Measurements from ENCODE around the gene ZNF592.

The ZNF592 gene

DNA sequence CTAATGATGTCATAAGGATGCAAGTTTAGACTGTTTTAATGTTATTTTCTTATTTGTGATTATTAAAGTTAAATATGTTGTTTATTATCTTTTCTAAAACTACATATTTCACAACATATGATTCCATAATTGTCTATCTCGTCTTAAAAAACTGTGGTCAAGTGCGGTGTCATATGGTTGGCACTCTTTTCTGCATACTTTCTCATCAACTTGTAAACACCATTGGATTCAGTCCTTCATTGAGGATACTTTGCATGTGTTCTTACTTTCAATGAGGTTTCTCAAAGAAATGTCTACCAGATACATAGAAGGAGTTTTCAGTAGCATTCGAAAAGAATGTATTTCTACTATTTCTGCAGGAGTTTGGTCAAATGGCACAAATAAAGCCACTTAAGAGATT lies 46.8 kb downstream of the ZNF592 start:
- Histone ChIP-seq H3K9me3 (ENCODE audit: control insufficient read depth, low read length) (no peaks in the 10 kb centered on the region), H3K36me3 (ENCODE audit: control insufficient read depth, insufficient read depth, low read length) (peaks cover 84% of the 10 kb centered on the region), H3K4me1 (ENCODE audit: control insufficient read depth, insufficient read depth, low read length, poor library complexity, severe bottlenecking) (no peaks in the 10 kb centered on the region), H3K4me3 (ENCODE audit: extremely low read depth, insufficient read depth, low read length, poor library complexity, severe bottlenecking) (no peak overlapping the region), H3K27ac (ENCODE audit: low read depth, low read length, severe bottlenecking) (no peak overlapping the region)
- 100% methylated on average over 2 of the region's 3 CpGs for WGBS, 2 experiments (ENCODE audit: insufficient coverage in 2 of 2)

DNA sequence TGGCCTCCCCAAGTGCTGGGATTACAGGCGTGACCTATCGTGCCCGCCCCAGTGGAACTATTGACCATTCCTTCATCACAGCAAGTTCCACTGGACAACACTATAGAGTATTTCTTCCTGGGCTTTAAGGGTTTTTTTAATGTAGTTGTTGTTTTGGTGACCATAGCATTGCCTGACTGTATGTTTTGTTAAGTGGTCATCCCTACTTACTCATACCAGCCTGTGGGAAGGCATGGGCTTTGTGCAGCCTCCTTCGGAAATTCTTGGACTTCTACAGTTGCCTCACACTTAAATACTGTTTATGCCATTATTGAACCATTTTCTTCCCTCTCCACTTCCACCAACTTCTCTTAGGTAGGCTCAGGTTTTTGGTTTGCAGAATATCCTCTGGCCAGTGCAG lies 48.8 kb downstream of the ZNF592 start:
- 72 to 100% methylated on average over 1 to 2 of the region's 4 CpGs for WGBS, 2 experiments (ENCODE audit: insufficient coverage in 2 of 2)
- Histone ChIP-seq H3K36me3 (ENCODE audit: control insufficient read depth, insufficient read depth, low read length) (peaks cover 83% of the 10 kb centered on the region), H3K27ac (ENCODE audit: low read depth, low read length, severe bottlenecking) (no peak overlapping the region)

GRCh38 chr15:84797801-84798200 lies 49.4 kb downstream of the ZNF592 start:
- H3K36me3 ChIP-seq (ENCODE audit: control insufficient read depth, insufficient read depth, low read length) = peaks cover 82% of the 10 kb centered on the region
- H3K9me3 ChIP-seq (ENCODE audit: control insufficient read depth, low read length) = no peaks in the 10 kb centered on the region
- H3K4me3 ChIP-seq (ENCODE audit: extremely low read depth, insufficient read depth, low read length, poor library complexity, severe bottlenecking) = no peak overlapping the region
- H3K4me1 ChIP-seq (ENCODE audit: control insufficient read depth, insufficient read depth, low read length, poor library complexity, severe bottlenecking) = no peaks in the 10 kb centered on the region
- H3K27ac ChIP-seq (ENCODE audit: low read depth, low read length, severe bottlenecking) = no peak overlapping the region
- 89 to 94% methylated on average over 3 of the region's 3 CpGs for WGBS, 2 experiments (ENCODE audit: insufficient coverage in 2 of 2)

More for the DNA sequence above, 48.8 kb downstream of the ZNF592 start:
- no peaks in the 10 kb centered on the region for H3K9me3 ChIP-seq (ENCODE audit: control insufficient read depth, low read length)
- H3K4me1 ChIP-seq (ENCODE audit: control insufficient read depth, insufficient read depth, low read length, poor library complexity, severe bottlenecking) = no peaks in the 10 kb centered on the region
- no peak overlapping the region for H3K4me3 ChIP-seq (ENCODE audit: extremely low read depth, insufficient read depth, low read length, poor library complexity, severe bottlenecking)

DNA sequence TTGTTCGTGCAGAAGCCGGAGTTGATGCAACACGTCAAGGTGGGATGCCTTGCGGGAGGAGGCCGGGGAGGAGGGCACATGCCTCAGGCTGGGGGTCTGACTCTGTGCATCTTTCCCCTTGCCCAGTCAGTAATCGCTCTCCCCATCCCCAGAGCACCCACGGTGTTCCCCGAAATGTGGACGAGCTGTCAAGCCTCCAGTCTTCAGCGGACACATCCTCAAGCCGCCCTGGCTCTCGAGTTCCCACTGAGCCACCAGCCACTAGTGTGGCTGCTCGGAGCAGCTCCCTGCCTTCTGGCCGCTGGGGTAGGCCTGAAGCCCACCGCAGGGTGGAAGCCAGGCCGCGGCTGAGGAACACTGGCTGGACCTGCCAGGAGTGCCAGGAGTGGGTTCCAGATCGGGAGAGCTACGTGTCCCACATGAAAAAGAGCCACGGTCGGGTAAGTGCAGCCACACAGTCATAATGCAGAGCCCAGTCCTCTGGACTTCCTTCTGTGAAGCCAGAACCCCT lies 50.1 kb downstream of the ZNF592 start:
- H3K27ac ChIP-seq (ENCODE audit: low read depth, low read length, severe bottlenecking) = no peak overlapping the region
- 97 to 99% methylated on average over 21 of the region's 21 CpGs for WGBS, 2 experiments (ENCODE audit: insufficient coverage in 2 of 2)
- H3K4me3 ChIP-seq (ENCODE audit: extremely low read depth, insufficient read depth, low read length, poor library complexity, severe bottlenecking) = no peak overlapping the region
- no peaks in the 10 kb centered on the region for H3K4me1 ChIP-seq (ENCODE audit: control insufficient read depth, insufficient read depth, low read length, poor library complexity, severe bottlenecking)
- no peaks in the 10 kb centered on the region for H3K9me3 ChIP-seq (ENCODE audit: control insufficient read depth, low read length)
- H3K36me3 ChIP-seq (ENCODE audit: control insufficient read depth, insufficient read depth, low read length) = peaks cover 80% of the 10 kb centered on the region

- WGBS, 2 experiments (ENCODE audit: insufficient coverage in 2 of 2) = 95 to 97% methylated on average over 7 to 9 of the region's 10 CpGs
- Histone ChIP-seq H3K4me1 (ENCODE audit: control insufficient read depth, insufficient read depth, low read length, poor library complexity, severe bottlenecking) (no peaks in the 10 kb centered on the region), H3K27ac (ENCODE audit: low read depth, low read length, severe bottlenecking) (no peak overlapping the region), H3K36me3 (ENCODE audit: control insufficient read depth, insufficient read depth, low read length) (peaks cover 81% of the 10 kb centered on the region), H3K4me3 (ENCODE audit: extremely low read depth, insufficient read depth, low read length, poor library complexity, severe bottlenecking) (no peak overlapping the region), H3K9me3 (ENCODE audit: control insufficient read depth, low read length) (no peaks in the 10 kb centered on the region)
Observed at GRCh38 chr15:84799511-84800187, 51.3 kb downstream of the ZNF592 start.

DNA sequence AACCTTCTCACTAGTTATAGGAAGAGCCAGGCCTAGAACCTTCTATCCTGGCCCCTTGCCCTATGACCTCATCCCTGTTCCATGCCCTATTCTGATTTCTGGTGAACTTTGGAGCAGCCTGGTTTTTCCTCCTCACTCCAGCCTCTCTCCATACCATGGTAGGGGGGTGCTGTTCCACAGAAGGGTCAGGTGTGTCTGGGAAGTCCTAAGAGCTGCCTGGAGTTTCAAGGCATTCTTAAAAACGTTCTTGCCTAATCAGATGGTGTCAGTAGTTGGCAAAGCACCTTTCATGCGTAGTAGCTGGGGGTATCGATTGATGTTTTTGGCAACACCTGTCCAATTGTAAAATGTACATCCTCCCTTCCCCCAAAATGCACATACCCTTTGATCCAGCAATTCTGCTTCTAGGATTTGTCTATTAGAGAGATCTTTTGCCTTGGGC lies 52.0 kb downstream of the ZNF592 start:
- H3K9me3 ChIP-seq (ENCODE audit: control insufficient read depth, low read length) = no peaks in the 10 kb centered on the region
- no peak overlapping the region for H3K4me3 ChIP-seq (ENCODE audit: extremely low read depth, insufficient read depth, low read length, poor library complexity, severe bottlenecking)
- no peaks in the 10 kb centered on the region for H3K4me1 ChIP-seq (ENCODE audit: control insufficient read depth, insufficient read depth, low read length, poor library complexity, severe bottlenecking)
- WGBS, 2 experiments (ENCODE audit: insufficient coverage in 2 of 2) = 100% methylated on average over 2 to 3 of the region's 3 CpGs
- peaks cover 85% of the 10 kb centered on the region for H3K36me3 ChIP-seq (ENCODE audit: control insufficient read depth, insufficient read depth, low read length)
- no peak overlapping the region for H3K27ac ChIP-seq (ENCODE audit: low read depth, low read length, severe bottlenecking)

- peaks cover 73% of the 10 kb centered on the region for H3K36me3 ChIP-seq (ENCODE audit: control insufficient read depth, insufficient read depth, low read length)
Observed at GRCh38 chr15:84804005-84804900, 55.9 kb downstream of the ZNF592 start.

DNA sequence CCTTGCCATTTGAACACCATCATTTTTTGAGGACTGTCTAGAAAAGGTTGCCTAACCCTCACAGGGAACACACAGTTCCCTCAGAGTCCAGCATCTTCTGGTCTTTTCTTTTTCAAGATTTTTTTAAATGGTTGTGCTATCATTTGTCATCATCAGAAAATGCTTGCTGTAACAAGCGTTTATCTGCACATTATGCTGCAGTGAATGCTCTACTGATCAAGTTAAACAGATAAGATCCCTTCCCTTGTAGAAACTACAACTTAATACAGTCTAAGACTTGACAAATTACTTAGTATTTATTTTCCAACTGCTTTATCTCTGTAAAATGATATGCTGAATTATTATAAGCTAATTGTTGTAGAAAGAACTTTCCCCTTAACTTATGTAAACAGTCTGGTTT lies 56.8 kb downstream of the ZNF592 start:
- no peaks in the 10 kb centered on the region for H3K4me1 ChIP-seq (ENCODE audit: control insufficient read depth, insufficient read depth, low read length, poor library complexity, severe bottlenecking)
- peaks cover 63% of the 10 kb centered on the region for H3K36me3 ChIP-seq (ENCODE audit: control insufficient read depth, insufficient read depth, low read length)
- 100% methylated on average over 1 of the region's 1 CpG; no CpG with 5 or more reads in 1 of the 2 experiments for WGBS, 2 experiments (ENCODE audit: insufficient coverage in 2 of 2)
- H3K27ac ChIP-seq (ENCODE audit: low read depth, low read length, severe bottlenecking) = no peak overlapping the region
- no peaks in the 10 kb centered on the region for H3K9me3 ChIP-seq (ENCODE audit: control insufficient read depth, low read length)
- H3K4me3 ChIP-seq (ENCODE audit: extremely low read depth, insufficient read depth, low read length, poor library complexity, severe bottlenecking) = no peak overlapping the region

More at GRCh38 chr15:84804005-84804900, 55.9 kb downstream of the ZNF592 start:
- H3K27ac ChIP-seq (ENCODE audit: low read depth, low read length, severe bottlenecking) = no peak overlapping the region
- H3K9me3 ChIP-seq (ENCODE audit: control insufficient read depth, low read length) = no peaks in the 10 kb centered on the region
- WGBS, 2 experiments (ENCODE audit: insufficient coverage in 2 of 2) = 100% methylated on average over 2 to 4 of the region's 4 CpGs
- no peak overlapping the region for H3K4me3 ChIP-seq (ENCODE audit: extremely low read depth, insufficient read depth, low read length, poor library complexity, severe bottlenecking)
- H3K4me1 ChIP-seq (ENCODE audit: control insufficient read depth, insufficient read depth, low read length, poor library complexity, severe bottlenecking) = no peaks in the 10 kb centered on the region

DNA sequence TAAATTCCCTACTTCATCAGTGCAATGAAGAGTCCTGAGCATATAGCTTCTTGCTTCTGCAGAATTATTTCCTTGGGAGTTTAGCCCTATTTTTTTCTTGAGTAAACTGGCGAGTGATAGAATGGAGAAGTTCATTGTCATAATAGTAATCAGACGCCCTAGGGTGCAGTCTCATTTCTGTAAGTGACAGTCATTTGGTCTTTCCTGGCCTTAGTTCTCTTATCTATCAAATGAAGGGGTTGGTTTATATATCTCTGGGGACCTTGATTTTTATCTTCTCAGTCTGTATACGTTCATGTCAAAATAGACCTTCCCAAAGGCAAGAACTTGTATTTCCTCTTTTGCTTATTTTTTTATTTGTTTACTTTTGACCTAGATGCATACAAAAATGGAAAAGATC lies 58.8 kb downstream of the ZNF592 start:
- 100% methylated on average over 1 of the region's 3 CpGs; no CpG with 5 or more reads in 1 of the 2 experiments for WGBS, 2 experiments (ENCODE audit: insufficient coverage in 2 of 2)

DNA sequence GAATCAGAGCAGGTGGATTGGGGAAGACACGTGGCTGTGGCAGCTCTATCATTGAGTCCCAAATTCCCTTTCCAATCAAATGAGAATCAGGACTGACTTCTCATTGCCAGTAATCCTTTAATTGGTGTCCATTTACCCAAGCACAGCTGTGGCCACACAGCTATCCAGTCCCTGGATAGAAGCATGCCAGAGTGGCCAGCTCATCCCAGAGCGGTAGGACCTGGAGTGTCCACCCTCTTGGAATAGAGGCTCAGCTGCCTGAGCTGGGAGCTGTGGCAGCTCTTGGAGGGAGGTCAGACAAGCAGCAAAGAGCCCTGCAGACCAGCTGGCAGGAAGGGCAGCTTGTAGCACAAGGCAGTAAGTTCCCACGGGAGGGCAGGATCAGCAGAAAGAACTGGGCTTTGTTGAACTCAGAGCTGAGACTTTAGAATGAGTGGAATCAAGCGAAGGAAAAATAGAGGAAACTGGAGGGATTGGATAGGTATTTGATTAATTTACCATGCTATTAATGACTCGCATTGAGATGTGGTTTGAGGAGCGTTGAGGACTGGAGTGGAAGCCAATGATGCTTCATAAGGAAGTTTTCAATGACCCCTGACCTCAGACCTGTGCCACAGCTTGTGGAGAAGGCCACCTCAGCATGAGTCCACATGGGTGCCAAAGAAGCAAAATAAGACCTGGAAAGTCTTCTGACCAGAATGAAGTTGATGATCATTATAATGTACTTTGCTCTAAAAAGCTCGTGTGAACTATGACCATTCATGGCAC lies 61.9 kb downstream of the ZNF592 start:
- Histone ChIP-seq H3K36me3 (ENCODE audit: control insufficient read depth, insufficient read depth, low read length) (peaks cover 20% of the 10 kb centered on the region), H3K27ac (ENCODE audit: low read depth, low read length, severe bottlenecking) (no peak overlapping the region)
- WGBS, 2 experiments (ENCODE audit: insufficient coverage in 2 of 2) = 92 to 96% methylated on average over 7 of the region's 7 CpGs

More for the DNA sequence above, 58.8 kb downstream of the ZNF592 start:
- Histone ChIP-seq H3K4me1 (ENCODE audit: control insufficient read depth, insufficient read depth, low read length, poor library complexity, severe bottlenecking) (no peaks in the 10 kb centered on the region), H3K27ac (ENCODE audit: low read depth, low read length, severe bottlenecking) (no peak overlapping the region), H3K4me3 (ENCODE audit: extremely low read depth, insufficient read depth, low read length, poor library complexity, severe bottlenecking) (no peak overlapping the region), H3K36me3 (ENCODE audit: control insufficient read depth, insufficient read depth, low read length) (peaks cover 45% of the 10 kb centered on the region), H3K9me3 (ENCODE audit: control insufficient read depth, low read length) (no peaks in the 10 kb centered on the region)

More for the DNA sequence above, 61.9 kb downstream of the ZNF592 start:
- no peaks in the 10 kb centered on the region for H3K9me3 ChIP-seq (ENCODE audit: control insufficient read depth, low read length)
- H3K4me3 ChIP-seq (ENCODE audit: extremely low read depth, insufficient read depth, low read length, poor library complexity, severe bottlenecking) = no peak overlapping the region
- H3K4me1 ChIP-seq (ENCODE audit: control insufficient read depth, insufficient read depth, low read length, poor library complexity, severe bottlenecking) = no peaks in the 10 kb centered on the region
